OCI-M2 (cell line): ENCODE results near the gene FAM98C.
A peak's percentile ranks its signal among the peaks of the same experiment; 100 is the strongest.
"Not testable (repeated sequence)": the region's sequence is repeated elsewhere in the genome, so short reads cannot be mapped to it uniquely, and the experiment has no call there.

Source experiments
- DNase-seq: peaks from one replicate; lab custom pipeline; 2025; ENCODE audit not compliant: unreplicated experiment; lab: John Stamatoyannopoulos, UW

Gene FAM98C

GRCh38 chr19:38395381-38396114 is 7.3 kb upstream of the FAM98C start:
- DNase-seq, result no peak

DNA sequence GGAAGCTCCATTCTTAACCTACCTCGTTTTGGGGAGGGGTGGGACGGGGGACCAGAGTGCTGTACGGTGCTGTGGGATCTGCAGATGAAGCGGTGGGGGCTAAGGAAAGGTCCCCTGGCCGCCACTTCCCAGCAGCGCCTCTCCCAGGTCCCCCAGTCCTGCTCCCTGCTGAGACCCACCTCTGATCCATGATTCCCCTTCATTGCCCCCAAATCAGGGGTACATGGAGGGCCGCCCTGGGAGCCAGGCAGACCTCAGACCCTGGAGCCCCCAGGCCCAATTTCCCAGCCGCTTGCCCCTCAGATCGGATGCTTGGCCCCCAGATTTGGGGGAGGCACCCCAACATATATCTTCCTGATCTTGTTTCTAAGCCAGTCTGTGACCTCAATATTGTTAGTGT is 3.8 kb upstream of the FAM98C start:
- DNase-seq, result no peak

DNA sequence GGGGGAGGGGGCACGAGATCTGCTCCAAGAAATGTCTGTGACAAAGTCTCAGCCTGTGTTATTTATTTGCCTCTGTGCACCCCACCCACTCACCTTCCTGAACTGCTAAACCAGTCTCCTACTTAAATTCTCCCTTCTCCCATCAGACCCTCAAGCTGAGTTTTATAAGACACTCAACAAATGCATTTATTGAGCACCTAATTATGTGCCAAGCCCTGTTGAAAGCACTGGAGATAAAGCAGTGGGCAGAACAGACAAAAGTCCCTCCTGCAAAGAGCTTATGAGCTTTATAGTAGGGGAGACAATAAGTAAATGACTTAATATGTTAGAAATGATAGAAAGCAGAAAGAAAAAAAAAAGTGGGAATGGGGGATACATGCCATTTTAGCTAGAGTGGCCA is 3.4 kb upstream of the FAM98C start:
- no peak for DNase-seq

DNA sequence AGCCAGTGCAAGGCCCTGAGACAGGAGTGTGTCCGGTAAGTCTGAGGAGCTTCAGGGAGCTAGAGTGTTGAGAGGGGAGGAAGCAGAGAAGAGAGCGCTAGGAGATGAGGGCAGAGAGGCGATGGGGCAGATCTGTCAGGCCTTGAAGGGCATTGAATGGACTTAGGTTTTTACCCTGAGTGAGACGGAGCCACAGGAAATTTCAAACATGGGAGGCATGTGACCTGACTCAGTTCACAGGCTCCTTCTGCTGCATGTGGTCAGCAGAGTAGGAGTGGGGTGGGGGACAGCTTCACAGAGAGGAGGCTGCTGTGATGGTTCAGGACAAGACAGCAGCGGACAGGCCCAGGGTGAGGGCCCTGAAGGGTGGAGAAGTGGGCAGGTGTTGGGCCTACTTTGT is 2.5 kb upstream of the FAM98C start:
- DNase-seq, result no peak

GRCh38 chr19:38401148-38401547 is 1.7 kb upstream of the FAM98C start:
- DNase-seq, result no peak

DNA sequence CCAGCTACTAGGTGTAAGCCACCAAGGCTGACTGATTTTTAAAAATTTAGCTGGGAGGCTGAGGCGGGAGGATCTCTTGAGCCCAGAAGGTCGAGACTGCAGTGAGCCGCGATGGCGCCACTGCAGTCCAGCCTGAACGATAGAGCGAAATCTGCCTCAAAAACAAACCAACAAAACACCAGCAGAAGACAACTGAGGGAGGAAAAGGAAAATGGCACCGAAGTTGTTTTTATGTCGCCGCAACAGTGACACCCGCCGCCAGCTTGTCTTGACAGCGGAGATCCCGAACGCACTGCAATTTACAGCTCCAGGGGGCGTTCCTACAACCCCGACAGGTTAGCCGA is 298 bp upstream of the FAM98C start:
- DNase-seq, result no peak

- DNase-seq, result no peak
These were observed 2.0 kb downstream of the FAM98C start for GRCh38 chr19:38404858-38405257.

DNA sequence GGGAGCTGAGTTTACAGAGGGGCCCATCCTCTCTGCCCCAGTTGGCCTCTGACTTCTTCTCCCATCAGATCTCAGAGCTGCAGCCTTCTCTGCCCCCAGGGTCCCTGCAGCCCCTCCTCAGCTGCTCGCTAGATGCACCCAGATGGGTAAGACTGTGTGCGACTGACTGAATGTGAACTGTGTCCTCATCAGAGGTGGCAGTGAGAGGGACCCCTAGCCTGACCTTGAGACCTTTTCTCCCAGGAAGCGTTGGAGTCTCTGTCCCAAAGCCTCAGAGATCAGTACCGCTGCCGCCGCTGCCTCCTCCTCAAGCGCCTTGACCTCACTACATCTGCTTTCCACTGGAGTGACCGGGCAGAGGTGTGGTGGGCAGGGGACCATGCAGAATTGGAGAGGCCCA is 2.4 kb downstream of the FAM98C start:
- DNase-seq, result no peak

DNA sequence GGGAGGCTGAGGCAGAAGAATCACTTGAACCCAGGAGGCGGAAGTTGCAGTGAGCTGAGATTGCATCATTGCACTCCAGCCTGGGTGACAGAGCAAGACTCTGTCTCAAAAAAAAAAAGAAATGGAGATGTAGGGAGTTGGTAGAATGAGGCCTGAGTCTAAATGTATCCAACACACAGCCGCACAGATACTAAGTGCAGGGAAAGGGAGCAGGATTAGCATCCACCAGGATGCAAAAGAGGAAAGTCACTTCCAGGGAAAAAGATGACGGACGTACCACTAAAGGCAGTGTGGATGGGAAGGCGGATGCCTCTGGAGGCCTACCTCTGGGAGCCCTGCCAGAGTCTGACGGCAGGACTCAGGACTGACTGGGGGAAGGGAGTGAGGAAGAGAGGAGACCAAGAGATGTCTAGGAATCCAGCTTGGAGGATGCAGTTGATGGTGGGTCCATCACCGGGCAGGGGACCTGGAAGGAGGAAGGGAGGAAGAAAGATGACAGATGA is 6.8 kb downstream of the FAM98C start:
- DNase-seq, result no peak

DNA sequence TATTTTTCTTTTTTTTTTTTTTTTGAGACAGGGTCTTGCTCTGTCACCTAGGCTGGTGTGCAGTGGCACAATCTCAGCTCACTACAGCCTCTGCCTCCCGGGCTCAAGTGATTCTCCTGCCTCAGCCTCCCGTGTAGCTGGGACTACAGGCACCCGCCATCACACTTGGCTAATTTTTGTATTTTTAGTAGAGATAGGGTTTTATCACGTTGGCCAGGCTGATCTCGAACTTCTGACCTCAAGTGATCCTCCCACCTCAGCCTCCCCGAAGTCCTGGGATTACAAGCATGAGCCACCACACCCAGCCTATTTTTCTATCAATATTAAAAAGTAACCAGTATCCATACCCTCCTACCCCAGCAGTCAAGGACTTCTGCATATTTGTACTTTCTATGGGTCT is 7.5 kb downstream of the FAM98C start:
- DNase-seq, result not testable (repeated sequence)

DNA sequence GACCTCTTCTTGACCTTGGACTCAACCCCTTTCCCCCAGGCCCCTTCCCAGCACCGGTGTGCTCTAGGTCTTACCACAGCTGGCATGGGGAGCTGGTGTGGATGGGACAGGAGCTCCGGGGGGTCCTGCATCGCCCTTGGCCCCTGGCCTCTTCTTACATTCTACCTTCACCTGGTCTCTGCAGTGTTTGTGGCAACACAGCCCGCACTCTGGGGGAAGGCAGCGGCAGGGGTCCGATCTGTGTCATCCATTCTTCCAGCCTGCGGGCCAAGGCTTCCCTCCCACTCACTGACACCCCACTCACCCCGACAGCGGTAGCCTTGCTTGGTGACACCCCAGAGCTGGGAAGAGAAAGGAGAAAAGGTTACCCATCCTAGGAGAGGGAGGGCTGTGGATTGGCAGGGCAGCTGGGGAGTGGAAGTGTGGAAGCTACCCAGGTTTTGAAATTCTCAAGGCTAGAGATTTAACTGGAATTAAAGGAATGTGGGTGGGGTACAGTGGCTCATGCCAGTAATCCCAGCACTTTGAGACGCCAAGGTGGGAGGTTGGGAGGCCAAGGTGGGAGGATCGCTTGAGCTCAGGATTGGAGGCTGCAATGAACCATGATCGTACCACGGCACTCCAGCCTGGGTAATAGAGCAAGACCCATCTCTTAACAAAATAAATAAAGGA is 8.3 kb downstream of the FAM98C start:
- DNase-seq, result no peak

GRCh38 chr19:38411898-38412297 is 9.0 kb downstream of the FAM98C start:
- not testable (repeated sequence) for DNase-seq

DNA sequence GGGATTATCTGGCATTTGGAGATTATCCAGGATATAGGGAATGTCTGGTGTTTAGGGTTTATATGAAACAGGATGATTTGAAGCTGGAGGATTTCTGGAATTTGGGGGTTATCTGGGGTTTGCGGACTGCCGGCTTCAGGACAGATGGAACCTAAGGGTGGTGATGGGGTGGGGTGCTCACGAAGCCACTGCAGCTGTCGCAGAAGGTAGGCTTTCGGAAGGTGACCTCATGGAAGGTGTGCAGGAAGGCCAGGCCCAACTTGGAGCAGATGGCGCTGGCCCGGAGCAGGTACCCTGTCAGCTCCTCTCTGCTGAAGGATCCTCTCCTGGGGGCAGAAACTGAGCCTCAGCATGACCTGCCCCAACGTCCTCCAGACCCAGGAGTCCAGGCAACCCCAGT is 9.6 kb downstream of the FAM98C start:
- DNase-seq, result no peak

GRCh38 chr19:38412961-38413360 is 10.1 kb downstream of the FAM98C start:
- peak; percentile 95 for DNase-seq

DNA sequence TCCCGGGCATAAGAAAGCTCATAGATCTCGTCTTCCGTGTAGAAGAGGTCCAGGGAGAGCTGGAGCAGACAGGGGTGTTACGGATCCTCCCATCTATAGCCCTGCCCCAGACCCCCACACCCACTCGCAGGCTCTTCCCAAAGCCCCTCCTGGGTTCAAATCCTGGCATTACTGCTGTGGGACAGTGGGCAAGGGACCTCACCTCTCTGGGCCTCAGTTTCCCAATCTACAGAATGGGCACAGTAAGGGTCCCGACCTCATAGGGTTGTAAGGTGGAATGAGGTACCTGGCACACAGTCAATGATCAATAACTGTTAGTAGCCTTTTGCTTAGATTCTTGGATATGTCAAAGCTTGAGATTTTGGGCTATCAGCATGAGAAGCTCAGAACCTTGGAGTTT is 10.5 kb downstream of the FAM98C start:
- DNase-seq, result no peak

GRCh38 chr19:38417146-38417543 is 14.3 kb downstream of the FAM98C start:
- no peak for DNase-seq

- DNase-seq, result no peak
These were observed 14.9 kb downstream of the FAM98C start for GRCh38 chr19:38417544-38418506.

DNA sequence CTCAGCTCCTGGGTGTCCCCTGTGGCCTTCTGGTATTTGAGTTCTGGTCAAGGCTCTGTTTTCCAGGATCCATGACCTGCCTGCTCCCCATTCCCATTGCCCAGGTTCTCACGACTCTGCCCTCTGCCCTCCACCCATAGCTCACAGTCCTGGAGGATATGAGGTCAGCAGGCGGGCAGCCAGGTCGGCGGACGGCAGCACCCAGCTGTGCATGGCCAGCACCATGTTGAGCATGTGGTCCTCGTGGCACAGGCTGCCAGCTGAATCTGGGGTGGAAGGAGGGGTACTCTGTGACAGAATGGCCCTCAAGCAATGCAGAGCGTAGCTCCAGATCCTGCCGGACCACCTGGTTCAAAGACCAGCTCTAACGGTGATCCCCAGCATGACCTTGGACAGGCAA is 18.0 kb downstream of the FAM98C start:
- no peak for DNase-seq

- no peak for DNase-seq
These were observed 19.0 kb downstream of the FAM98C start for GRCh38 chr19:38421856-38422255.

DNA sequence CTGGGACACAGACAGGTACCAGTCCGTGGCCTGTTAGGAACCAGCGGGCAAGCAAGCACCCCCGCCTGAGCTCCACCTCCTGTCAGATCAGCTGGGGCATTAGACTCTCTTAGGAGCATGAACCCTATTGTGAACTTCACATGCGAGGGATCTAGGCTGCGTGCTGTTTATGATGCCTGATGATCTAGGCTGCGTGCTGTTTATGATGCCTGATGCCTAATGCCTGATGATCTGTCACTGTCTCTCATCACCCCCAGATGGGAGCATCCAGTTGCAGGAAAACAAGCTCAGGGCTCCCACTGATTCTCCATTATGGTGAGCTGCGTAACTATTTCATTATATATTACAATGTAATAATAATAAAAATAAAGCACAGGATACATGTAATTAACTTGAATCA is 19.5 kb downstream of the FAM98C start:
- no peak for DNase-seq

GRCh38 chr19:38424272-38424671 is 21.4 kb downstream of the FAM98C start:
- DNase-seq, result no peak
